Astrocyte of the cerebellum (primary cell): ENCODE measurements around the gene GALNT4.

Experiments
- DNase-seq: peaks from one replicate; pipeline ENCODE4 v3.0.0-alpha.2; 2011; ENCODE audit warnings: low read depth
- H3K4me3 ChIP-seq: 2 replicates; pipeline ENCODE4 v1.5.1; 2011; ENCODE audit warnings: mild to moderate bottlenecking, low read depth, low read length, moderate library complexity
- in situ Hi-C: cut with HindIII; loops from 2 replicates; pipeline ENCODE4 v1.10.0; 2017; ENCODE audit warnings: low sequenced_read_pairs
- TF ChIP-seq, protein P1 (sequence below): IDR thresholded peaks from 2 replicates; pipeline ENCODE4 v1.5.1; 2012; ENCODE audit warnings: low read length, low read depth, moderate library complexity, mild to moderate bottlenecking; ENCODE audit errors: missing control alignments

The GALNT4 gene

DNA sequence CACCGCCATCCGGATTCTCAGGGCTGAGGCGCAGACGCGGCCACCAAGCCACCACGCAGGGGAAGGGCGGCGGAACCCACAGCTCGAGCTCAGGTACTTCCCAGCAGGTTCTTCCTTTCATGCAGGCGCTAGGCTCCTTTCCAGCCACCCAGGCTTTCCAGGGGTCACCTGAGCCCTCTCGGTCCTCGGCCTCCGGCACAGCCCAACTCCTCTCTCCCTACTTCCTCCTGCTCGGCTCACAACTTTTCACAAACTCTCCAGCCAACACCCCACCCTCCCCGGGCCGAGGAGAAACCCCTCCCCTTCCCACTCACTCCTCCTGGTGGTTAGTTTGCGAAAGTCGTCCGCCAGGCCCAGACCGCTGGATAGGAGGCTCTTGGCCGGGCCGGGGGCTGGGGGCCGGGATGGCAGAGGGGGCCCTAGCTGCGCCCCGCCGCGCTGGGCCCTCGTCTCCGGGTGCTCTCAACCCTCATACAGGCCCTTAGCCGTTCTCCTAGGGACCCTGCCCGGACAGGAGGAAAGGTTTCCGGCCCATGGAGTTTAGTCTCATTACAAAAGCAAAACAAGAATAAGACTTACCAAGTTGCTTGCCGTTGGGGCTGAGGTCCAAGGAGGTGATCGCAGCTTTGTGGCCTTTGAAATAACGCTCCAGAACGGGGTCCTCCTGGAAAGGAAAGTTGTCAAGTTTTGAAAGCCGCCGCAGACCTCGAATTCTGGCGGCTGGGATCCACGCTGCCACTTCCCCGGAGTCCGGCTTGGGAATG, at the start of gene GALNT4:
TSS of gene GALNT4 (minus strand) at position 256 of the 764 bp plus-strand sequence. CDS start at position 9, 247 bp downstream.
- in situ Hi-C loops: loop anchor here (5.0 kb wide), 1 partner anchor 52 kb away; no protein-coding TSS in a partner anchor
- H3K4me3 ChIP-seq: peak within 1 kb of the TSS; percentile 87
- DNase-seq: peak; percentile 68
- TF ChIP-seq, protein P1, sequence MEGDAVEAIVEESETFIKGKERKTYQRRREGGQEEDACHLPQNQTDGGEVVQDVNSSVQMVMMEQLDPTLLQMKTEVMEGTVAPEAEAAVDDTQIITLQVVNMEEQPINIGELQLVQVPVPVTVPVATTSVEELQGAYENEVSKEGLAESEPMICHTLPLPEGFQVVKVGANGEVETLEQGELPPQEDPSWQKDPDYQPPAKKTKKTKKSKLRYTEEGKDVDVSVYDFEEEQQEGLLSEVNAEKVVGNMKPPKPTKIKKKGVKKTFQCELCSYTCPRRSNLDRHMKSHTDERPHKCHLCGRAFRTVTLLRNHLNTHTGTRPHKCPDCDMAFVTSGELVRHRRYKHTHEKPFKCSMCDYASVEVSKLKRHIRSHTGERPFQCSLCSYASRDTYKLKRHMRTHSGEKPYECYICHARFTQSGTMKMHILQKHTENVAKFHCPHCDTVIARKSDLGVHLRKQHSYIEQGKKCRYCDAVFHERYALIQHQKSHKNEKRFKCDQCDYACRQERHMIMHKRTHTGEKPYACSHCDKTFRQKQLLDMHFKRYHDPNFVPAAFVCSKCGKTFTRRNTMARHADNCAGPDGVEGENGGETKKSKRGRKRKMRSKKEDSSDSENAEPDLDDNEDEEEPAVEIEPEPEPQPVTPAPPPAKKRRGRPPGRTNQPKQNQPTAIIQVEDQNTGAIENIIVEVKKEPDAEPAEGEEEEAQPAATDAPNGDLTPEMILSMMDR: peak; percentile 70

DNA sequence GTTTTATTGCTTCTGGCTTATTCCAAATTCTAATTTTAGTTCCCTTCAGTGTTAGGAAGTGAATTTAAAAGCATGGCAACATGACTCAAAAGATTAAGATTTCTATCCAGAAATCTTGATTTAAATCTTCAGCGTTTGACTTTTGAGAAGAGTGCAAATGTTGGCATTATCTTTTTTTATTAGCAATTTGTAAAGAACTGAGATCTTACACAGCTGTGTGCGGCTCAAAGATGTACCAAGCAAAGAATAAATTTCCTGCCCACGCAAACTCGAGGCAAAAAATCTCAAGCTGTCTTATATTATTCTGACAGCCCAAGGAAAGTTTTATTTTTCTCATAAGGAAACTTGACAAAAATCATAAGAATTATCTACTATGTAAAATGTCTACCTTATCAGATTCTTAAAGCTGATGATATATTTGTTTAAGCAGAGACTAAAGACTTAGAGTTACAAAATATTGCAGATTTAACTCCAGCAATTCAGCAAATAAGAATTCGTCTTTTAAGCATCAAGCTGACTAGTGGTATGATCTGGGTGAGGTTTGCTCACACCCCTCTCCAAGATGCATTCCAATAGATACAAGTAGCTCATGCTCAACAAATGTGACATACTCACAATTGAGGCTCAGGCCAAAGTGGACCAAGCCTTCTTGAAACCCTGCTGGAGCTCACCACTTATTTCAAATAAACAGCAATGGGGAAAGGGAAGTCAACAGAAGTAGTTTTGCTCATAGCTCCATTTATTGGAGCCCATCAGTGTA, 48.6 kb upstream of the GALNT4 start:
- H3K4me3 ChIP-seq: no peak overlapping the region
- DNase-seq: no peak
- TF ChIP-seq, protein P1: no peak
- in situ Hi-C loops: no loop called here

DNA sequence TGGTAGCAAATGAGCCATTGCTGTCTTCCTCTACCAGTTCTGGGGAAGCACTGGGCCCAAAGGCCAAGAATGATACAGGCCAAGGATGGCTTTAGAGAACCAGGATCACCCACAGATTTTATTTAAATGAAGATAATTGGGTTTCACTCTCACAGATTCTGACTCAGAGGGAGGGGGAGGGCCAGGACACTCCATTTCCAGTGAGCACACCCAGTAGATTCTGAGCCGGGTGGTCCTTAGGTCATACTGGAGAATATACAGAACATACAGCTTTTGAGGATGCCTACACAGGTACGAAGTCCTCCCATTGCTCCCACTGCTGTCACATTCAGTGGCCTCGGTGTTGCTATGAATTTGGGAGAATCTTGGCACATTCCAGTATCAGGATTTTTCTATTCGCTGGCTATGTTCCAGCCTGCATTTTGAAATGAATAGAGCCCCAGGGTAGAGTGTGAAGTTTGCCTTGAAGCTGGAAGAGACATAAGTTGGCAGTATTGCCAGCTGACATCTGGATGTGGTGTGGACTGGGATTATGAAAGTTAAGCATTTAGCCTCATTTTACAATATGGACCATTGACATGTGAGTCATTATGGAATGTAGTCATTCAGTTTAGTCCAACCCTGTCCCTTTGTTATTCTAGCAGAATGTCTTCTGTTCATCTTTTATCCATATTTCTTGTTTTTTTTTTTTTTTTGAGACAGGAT, 47.0 kb upstream of the GALNT4 start:
- in situ Hi-C loops: no loop called here
- TF ChIP-seq, protein P1: no peak
- peak; percentile 11 for DNase-seq
- H3K4me3 ChIP-seq: no peak overlapping the region

DNA sequence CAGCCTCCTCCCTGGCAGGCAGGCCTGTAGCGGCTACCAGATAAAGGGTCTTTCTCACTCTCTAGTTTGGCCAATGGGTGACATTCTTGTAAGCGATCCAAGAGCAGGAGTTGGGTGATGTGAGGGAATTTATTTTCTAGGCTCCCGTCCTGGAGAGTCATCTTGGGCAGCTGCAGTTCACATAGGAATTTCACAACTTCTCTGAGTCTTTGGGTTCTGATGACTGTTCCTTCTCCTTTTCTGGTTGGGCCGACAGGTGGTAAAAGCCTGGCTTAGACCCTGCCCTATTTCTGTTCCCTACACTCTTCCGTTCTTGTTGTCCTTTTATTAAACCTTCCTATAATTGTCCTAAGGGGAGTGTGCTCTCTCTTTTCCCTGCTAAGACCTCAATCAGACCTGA, 43.9 kb upstream of the GALNT4 start:
- in situ Hi-C loops: no loop called here
- TF ChIP-seq, protein P1: no peak
- H3K4me3 ChIP-seq: no peak overlapping the region
- no peak for DNase-seq

DNA sequence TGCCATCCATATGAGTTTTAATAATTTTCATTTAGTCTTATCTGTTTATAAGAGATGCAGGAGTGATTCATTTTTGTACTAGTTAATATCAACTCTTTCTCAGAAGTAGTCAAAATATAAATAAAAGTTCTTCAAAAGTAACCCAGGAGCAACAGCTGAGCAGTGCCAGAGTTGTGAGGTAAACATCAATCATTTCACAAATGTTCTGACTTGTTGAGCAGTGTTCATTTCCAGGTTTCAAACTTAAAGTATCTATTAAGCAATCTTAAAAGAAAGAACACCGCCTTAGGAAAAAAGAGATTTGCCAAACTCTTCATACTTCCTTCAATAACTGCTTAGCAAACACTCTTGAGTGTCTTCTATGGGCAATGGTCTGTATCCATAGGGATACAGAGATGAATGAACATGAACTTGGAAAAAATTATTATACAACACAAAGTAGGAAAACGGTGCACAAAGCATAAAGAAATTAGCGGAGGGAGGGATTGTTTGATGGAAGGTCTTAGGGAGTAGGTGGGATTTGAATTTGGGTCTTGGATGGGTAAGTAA, 43.2 kb upstream of the GALNT4 start:
- TF ChIP-seq, protein P1: no peak
- no peak overlapping the region for H3K4me3 ChIP-seq
- no peak for DNase-seq
- in situ Hi-C loops: no loop called here

DNA sequence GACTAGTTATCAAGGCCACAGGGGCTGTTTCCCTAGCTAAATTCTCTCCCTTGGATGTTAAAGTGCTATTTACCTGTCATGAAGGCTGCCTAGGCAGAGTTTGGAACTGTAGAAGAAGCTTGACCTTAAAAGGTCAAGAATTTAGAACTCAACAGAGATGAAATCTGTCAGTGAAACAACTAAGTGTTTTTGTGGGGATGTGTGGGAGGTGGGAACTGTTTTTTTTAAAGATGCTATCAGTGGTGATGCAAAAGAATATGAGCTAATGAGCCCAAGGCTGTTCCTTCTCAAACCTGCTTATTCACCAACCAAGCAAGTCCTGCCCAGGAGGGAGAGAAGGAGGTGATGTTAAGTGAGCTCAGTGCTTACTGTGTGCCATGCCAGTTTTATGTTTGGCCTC, 42.0 kb upstream of the GALNT4 start:
- TF ChIP-seq, protein P1: no peak
- DNase-seq: no peak
- H3K4me3 ChIP-seq: no peak overlapping the region
- in situ Hi-C loops: no loop called here
